Gastrocnemius medialis (tissue), 4 donors: Measurements from ENCODE around the gene CGRRF1. TPM values are rescaled to one million over a fixed set of nuclear protein-coding genes. Genes with fewer than 3 reads are reported as not detected.

Source experiments
- total RNA-seq, 4 donors: library from RNA; depleted of rRNA; stranded (reverse); fragments of >200 nt; gene quantifications; one replicate each; pipeline versions ENCODE4 v1.1.0 to v1.2.3, GENCODE V29; 2016

CGRRF1 gene
- total RNA-seq, 4 donors from 2014 or later: 13.7 to 27.0 (median 20.7) TPM

Other genes with a start within 250 kb of the CGRRF1 start
- 1 to 10 TPM; 1.2 to 5.1 (median 1.6) TPM for gene CDKN3, start 112.9 kb upstream of the CGRRF1 start, total RNA-seq
- gene CNIH1, start 68.5 kb upstream of the CGRRF1 start, total RNA-seq: 100 to 1,000 TPM in 3 of 4 donors, 10 to 100 TPM in 1; 73.4 to 176 (median 136) TPM
- 10 to 100 TPM in 1 of 4 donors, 1 to 10 TPM in 3; 5.0 to 21.7 (median 7.3) TPM for gene GMFB, start 20.9 kb upstream of the CGRRF1 start, total RNA-seq
- gene SAMD4A, start 57.2 kb downstream of the CGRRF1 start, total RNA-seq: 10 to 100 TPM; 26.4 to 48.0 (median 42.2) TPM